Cardiac muscle cell (in vitro differentiated cells and primary cell): Measurements from ENCODE around the gene FLCN. TPM values are rescaled to one million over a fixed set of nuclear protein-coding genes. Genes with fewer than 3 reads are reported as not detected.

ENCODE experiments used
- DNase-seq, 2 donors: peaks; one replicate each; pipeline versions ENCODE4 v3.0.0 to v3.0.0-alpha.2; 2010 to 2017; ENCODE audit warnings: low read depth in 1 of 2, low spot score in 1 of 2
- H3K27ac ChIP-seq: fragments of 200-600 bp; sonication (generic); 2 replicates; pipeline ENCODE4 v1.5.1; 2016
- H3K27me3 ChIP-seq: fragments of 200-600 bp; sonication (generic); 2 replicates; pipeline ENCODE4 v1.6.0; 2016; ENCODE audit warnings: control low read depth
- H3K36me3 ChIP-seq: fragments of 200-600 bp; sonication (generic); 2 replicates; pipeline ENCODE4 v1.5.1; 2016; ENCODE audit warnings: control low read depth
- H3K4me1 ChIP-seq: fragments of 200-600 bp; sonication (generic); 2 replicates; pipeline ENCODE4 v1.8.1; 2017; ENCODE audit warnings: low read depth, mild to moderate bottlenecking, mixed run types
- H3K4me3 ChIP-seq: fragments of 200-600 bp; sonication (generic); 2 replicates; pipeline ENCODE4 v1.5.1; 2016; ENCODE audit warnings: mild to moderate bottlenecking
- H3K9me3 ChIP-seq: fragments of 200-600 bp; sonication (generic); 2 replicates; pipeline ENCODE4 v1.5.1; 2017; ENCODE audit warnings: low read depth, mild to moderate bottlenecking, control low read depth
- CTCF ChIP-seq: IDR thresholded peaks from 2 replicates; pipeline ENCODE4 v1.5.1; 2012; ENCODE audit warnings: low read depth, mild to moderate bottlenecking, low read length
- polyA plus RNA-seq: library from polyadenylated mRNA; unstranded; fragments of >200 nt; fragmentation: Nextera tagmentation; extraction: Ambion mirVana; gene quantifications from 2 replicates; pipeline ENCODE4 v1.2.1, GENCODE V29; 2016
- total RNA-seq: library from RNA; depleted of rRNA; stranded (reverse); fragments of >200 nt; gene quantifications from 2 replicates; pipeline ENCODE4 v1.2.3, GENCODE V29; 2016

FLCN gene
- total and polyA plus RNA-seq, 2 experiments from 2014 or later, result 12.8 to 34.2 TPM

GRCh38 chr17:17215575-17215974 is 21.4 kb downstream of the FLCN start:
- H3K4me3 ChIP-seq, result no peak overlapping the region
- H3K36me3 ChIP-seq, result peaks cover 32% of the 10 kb centered on the region
- H3K4me1 ChIP-seq, result no peaks in the 10 kb centered on the region
- no peak for DNase-seq
- H3K27me3 ChIP-seq, result no peaks in the 10 kb centered on the region
- no peak for TF ChIP-seq CTCF
- H3K9me3 ChIP-seq, result no peaks in the 10 kb centered on the region
- H3K27ac ChIP-seq, result no peak overlapping the region

GRCh38 chr17:17214646-17215436 is 22.1 kb downstream of the FLCN start:
- DNase-seq, result no peak
- no peak overlapping the region for H3K27ac ChIP-seq
- no peak for TF ChIP-seq CTCF

GRCh38 chr17:17213775-17214174 is 23.2 kb downstream of the FLCN start:
- Histone ChIP-seq H3K27me3 (no peaks in the 10 kb centered on the region), H3K4me3 (no peak overlapping the region), H3K36me3 (peaks cover 29% of the 10 kb centered on the region), H3K27ac (no peak overlapping the region), H3K9me3 (no peaks in the 10 kb centered on the region), H3K4me1 (no peaks in the 10 kb centered on the region)
- DNase-seq, result no peak
- no peak for TF ChIP-seq CTCF

More at GRCh38 chr17:17214646-17215436, 22.1 kb downstream of the FLCN start:
- H3K4me3 ChIP-seq, result no peak overlapping the region
- H3K9me3 ChIP-seq, result no peaks in the 10 kb centered on the region
- H3K27me3 ChIP-seq, result no peaks in the 10 kb centered on the region
- H3K36me3 ChIP-seq, result peaks cover 32% of the 10 kb centered on the region
- H3K4me1 ChIP-seq, result no peaks in the 10 kb centered on the region

GRCh38 chr17:17207998-17208397 is 29.0 kb downstream of the FLCN start:
- H3K4me1 ChIP-seq, result no peaks in the 10 kb centered on the region
- no peaks in the 10 kb centered on the region for H3K27me3 ChIP-seq
- TF ChIP-seq CTCF, result no peak
- no peak overlapping the region for H3K27ac ChIP-seq
- H3K4me3 ChIP-seq, result no peak overlapping the region
- H3K9me3 ChIP-seq, result no peaks in the 10 kb centered on the region
- DNase-seq, result no peak
- peaks cover 2% of the 10 kb centered on the region for H3K36me3 ChIP-seq

GRCh38 chr17:17206913-17207335 is 30.0 kb downstream of the FLCN start:
- Histone ChIP-seq H3K36me3 (no peaks in the 10 kb centered on the region), H3K27ac (no peak overlapping the region)

More at GRCh38 chr17:17206913-17207335, 30.0 kb downstream of the FLCN start:
- H3K27me3 ChIP-seq, result no peaks in the 10 kb centered on the region
- H3K4me3 ChIP-seq, result no peak overlapping the region
- H3K4me1 ChIP-seq, result no peaks in the 10 kb centered on the region
- no peak for TF ChIP-seq CTCF
- H3K9me3 ChIP-seq, result no peaks in the 10 kb centered on the region
- no peak for DNase-seq
